GM19395 (cell line): ENCODE measurements around the gene SMYD2.

Experiments
- ATAC-seq: cut with Tn5 transposase; IDR thresholded peaks from one replicate; pipeline ENCODE4 v1.9.1; 2021; ENCODE audit warnings: mild to moderate bottlenecking, moderate library complexity; ENCODE audit not compliant: unreplicated experiment

The SMYD2 gene

DNA sequence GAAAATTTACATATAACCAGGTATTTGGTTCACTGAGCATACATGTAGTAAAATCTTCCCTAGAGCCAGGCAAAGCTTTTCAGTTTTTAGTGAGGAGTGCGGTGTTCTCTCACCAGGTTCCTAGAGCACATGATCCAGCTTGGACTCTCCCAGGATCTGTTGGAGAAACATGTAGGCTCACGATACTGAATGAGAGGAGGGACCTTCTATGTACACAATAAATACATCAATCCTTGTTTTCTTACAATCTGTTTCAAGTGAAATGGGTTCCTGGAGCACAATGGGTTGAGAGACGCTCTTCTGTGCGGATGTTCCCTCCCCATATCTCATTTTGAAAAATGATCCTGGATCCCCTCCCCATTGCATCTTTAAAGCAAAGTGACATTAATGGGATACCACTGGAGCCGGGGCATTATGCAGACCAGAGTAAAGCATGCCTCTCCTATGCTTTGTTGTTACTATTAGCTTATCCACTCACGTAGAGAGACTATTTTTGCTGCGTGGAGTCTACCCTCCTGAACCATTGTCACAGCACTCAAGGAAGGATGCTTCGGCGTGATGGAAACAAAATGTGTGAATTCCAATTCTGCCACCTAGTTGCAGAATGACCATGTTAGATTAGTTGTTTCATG is 19.3 kb downstream of the SMYD2 start:
- ATAC-seq = no peak

DNA sequence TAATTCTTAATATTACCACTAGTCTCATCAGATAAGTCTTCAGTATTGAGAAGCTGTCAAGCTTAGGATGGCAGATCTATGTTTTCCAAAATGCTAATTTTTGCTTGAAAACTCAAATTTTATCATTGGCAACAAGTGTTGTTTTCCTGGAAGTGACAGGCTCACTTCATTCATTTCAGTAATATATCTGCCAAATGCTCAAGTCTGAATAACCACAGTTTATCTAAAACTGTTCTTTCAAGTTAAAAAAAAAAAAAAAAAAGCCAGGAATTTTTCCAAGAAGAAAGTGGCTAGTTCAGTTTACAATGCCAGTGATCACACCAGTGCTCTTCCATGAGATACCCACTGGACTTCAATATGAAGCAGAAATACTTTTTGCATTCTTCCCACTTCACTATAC is 20.6 kb downstream of the SMYD2 start:
- no peak for ATAC-seq

DNA sequence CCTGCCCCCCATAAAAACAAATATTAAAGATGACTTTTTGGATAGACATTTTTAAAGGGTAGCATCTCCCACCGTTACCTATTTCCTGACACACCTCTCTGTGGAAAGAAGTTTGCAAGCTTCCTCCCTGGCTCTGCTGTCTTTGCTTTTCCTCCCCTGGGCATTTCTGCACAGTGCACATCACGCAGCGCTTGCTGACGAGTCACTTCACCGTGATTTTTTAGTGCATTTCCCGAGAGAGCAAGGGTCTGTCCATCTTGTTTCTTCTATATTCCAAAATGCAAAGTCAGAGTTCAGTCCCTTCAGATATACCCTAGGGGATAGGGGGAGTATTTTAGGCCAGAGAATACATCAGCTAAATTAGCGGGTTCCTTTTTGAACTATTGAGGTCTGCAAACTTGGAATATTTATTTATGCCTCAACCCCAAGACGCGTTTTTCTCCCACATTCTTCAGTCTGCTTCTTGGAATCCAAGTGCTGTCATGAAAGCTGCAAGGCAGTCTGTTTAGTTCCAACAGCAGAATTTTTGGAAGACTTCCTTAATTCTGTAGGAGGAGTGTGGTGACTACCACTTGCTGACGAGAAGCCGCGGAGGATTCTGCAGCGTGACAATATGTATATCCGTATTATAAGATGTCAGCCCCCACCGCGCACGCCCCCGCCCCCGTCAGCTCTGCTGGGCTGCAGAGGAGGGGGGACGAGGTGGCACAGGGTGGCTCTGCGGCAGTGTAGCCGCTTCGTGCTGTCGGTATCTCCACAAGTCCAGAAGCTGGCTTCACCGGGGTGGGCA is 22.4 kb downstream of the SMYD2 start:
- no peak for ATAC-seq

DNA sequence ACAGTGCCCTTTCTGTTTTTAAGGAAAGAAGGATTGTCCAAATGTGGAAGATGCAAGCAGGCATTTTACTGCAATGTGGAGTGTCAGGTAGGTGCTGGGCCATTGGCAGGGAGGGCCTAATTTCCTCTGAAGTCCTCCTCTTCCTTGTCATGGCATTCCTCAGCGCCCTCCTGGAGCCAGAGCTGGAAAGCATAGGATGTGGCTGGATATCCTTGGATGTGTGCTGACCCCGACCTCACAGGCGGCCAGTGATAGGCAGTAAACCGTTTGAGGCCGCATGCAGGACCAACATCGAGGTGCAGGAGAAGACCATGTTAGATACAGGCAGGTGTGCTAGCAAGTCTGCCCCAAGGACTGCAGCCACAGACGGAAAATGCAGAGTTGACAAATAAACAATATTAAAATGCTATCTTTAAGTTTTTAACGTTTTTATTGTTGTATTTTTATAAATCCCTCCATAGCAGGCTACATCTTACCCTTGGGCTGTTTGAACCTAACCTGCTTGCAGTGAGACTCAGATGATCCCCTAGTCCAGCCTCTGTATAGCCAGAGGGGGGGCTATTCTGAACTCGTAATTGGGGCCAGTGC is 24.3 kb downstream of the SMYD2 start:
- no peak for ATAC-seq

DNA sequence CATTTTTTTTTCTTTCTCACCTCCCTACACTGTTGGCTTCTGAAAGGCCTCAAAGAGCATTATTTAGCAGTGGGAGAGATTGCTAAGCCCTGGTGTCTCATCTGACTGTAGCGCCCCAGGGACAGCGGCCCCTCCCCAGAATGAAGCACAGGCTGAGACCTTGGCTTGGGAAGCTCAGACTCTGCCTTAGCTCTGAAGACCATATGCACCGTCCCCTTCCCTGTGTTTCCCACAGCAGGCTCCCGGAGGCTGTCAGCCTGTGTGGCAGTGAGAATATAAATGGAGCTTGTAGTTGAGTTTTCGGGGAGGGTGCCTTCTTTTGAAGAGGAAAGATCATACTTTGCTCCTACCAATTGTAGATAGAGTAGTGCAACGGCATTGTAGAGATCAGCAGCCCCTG is 25.3 kb downstream of the SMYD2 start:
- no peak for ATAC-seq

DNA sequence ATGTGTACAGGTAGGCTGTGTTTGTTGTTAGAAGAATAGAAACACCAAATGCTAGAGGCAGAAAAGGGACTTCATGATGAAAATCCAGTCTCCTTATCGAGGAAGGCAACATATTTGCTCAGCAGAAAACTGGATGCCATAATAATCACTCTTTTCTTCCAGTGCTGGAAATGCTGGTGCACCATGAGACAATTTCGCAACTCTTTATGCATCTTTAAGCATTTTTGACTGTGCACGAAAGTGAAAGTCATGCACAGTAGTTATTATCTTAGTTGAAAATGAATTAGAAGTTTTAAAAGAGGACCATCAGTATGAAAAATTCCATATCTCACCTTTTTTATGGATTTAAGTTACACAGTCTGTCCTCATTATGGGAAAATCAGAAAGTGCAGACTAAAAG is 29.1 kb downstream of the SMYD2 start:
- peak; percentile 75 for ATAC-seq

DNA sequence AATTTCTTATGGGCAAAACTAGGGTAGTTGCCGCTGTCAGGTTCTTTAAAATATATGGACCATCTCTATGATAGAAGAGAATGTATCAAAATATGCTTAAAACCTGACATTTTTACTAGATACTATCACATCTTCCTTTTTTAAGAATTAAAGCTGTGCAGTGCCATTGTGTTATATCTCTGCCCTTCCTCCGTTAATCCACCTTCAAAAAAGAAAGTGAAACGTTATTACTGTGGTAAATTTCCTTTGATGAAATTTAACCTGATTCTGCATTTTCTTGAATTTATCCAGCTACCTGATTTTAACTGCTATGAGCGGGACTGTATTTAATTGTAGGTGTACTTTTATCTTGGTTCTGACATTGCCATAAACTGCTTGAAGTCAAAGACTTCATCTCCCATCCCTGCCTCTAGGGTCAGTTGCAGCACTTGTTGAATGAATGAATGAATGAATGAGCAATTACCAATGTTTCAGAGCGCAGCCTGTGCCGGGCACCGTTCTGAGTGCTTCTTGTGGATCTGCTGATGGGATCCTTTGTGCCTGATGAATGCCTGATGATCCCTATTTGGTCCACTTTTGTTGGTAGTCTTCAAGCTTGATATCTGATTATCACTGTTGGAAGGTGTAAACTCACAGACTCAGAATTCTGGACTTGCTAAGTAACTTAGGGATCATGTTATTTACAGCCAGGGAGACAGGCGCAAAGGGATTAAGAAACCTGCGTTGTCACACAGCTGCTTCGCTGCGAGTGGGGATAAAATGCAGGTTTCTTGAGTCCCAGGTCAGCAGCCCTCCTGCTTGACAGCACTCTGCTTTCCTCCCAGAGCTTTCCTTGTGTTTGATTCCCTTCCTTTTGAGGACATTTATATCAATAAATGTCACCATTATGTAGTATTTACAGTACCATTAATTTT is 30.1 kb downstream of the SMYD2 start:
- ATAC-seq = no peak

DNA sequence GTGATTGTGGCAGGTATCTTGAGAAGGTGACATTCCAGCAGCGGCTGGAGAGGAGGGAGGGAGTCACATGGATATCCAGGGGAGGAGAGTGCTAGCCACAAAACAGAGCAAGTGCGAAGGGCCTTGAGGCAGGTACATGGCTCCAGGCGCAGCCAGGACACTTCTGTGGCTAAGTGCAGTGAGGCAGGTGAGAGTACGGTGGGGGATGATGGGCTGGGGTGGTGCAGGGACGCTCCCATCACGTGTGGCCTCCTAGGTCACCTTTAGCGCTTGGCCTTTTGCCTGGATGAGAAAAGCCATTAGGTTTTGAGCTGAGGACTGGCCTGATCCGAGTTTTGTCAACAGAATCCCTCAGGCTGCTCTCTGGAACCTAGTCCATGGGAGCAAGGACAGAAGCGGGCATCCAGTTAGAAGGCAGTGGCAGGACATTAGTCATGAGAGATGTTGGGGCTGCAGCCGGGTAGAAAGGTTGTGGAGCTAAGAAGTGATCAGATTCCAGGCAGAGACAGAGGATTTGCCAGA is 31.6 kb downstream of the SMYD2 start:
- ATAC-seq = no peak

DNA sequence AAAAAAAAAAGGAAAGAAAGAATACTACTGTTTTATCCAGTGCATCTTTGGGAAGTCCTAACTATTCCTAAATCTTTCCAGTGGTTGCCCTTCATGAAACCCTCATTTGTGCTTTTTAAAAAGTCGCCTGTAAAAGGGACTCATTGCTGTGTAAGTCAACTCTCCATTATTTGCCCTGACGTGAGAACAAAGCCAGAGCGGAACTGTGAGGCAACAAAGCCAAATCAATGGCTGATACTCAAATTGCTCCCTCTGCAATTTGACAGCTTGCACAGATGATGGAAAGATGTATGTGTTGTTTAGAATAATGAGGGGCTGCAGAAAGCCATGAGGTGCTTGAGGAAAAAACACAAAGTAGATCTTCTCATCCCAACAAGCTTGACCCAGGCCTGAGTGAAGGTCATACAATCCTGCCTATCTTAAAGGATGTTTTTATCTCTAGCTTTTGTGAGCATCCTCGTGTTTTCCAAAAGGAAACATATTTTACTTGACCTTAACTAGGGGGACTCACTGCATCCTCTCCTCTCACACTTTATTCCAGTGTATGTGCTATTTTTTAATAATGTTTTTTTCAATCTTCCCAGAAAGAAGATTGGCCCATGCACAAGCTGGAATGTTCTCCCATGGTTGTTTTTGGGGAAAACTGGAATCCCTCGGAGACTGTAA is 33.4 kb downstream of the SMYD2 start:
- ATAC-seq = no peak

DNA sequence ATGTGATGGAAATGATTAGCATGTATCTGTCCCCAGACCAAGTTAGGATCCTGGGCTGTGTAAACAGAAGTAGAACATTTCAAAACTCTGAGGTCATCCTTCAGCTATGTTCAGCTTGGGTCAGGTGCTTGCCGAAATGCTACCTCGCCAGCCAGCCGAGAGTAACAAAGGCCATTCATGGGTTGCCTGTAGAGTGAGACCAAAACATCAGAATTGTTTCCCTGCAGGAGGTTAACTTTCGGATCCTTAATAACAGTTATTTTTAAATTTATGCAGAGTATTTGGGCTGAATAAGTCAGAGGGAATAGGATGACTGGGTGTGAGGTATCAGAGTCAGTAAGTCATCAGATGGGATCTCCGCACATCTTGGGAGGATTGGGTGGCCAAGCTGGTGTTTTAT is 35.6 kb downstream of the SMYD2 start:
- ATAC-seq = no peak

DNA sequence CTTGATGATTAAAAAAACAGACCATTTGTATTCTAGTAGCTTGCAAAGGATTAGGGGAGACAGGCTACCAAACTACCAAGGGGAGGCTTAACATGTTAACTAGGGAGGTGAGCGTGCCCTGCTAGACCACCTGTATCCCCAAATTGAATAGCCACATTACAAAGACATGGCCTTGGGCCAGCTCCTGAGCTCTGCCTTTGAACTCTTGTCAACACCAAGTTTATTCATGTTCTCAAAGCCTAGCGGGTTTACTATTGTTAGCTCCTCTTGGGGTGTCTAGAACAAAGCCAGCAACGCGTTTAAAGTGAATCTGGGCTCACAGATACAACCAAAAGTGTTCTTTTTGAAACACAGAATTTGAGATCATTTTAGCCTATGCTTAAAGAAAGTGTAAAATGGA is 36.3 kb downstream of the SMYD2 start:
- no peak for ATAC-seq

DNA sequence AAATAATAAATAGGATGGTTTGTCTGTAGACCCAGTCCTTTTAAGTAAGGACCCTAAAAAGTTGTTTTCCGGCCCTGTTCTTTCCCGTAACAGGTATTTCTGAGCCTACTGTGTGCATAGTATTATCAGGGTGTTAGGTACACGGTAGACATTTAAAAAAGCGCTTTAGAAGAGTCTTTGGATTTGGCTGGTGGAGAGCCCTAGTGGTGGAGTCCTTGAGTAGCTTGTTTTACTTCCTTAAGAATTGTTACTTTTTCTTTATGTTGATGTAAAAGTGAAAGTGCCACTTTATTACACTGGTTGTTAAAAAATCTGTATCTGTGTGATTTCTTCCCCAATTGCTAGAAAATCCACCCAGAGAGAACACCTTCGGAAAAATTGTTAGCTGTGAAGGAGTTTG is 36.8 kb downstream of the SMYD2 start:
- no peak for ATAC-seq

DNA sequence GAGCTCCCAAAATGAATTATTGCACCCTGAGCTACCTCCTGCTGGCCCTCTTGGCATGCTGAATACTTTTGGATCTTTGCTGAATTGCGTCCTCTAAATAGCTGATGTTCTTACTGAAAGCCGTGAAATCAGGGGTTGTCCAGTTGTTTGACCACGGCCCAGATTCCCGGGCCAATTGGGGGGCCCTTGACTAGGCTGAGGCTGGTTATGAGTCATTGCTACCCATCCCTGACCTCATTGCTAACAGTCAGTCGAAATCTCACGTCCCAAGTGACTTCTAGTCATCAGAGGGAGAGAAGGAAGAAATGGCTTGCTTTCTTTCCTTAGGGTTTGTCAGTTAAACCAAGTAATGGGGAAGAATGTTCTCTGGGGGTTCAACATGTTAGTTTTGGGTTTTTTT is 37.4 kb downstream of the SMYD2 start:
- ATAC-seq = no peak

DNA sequence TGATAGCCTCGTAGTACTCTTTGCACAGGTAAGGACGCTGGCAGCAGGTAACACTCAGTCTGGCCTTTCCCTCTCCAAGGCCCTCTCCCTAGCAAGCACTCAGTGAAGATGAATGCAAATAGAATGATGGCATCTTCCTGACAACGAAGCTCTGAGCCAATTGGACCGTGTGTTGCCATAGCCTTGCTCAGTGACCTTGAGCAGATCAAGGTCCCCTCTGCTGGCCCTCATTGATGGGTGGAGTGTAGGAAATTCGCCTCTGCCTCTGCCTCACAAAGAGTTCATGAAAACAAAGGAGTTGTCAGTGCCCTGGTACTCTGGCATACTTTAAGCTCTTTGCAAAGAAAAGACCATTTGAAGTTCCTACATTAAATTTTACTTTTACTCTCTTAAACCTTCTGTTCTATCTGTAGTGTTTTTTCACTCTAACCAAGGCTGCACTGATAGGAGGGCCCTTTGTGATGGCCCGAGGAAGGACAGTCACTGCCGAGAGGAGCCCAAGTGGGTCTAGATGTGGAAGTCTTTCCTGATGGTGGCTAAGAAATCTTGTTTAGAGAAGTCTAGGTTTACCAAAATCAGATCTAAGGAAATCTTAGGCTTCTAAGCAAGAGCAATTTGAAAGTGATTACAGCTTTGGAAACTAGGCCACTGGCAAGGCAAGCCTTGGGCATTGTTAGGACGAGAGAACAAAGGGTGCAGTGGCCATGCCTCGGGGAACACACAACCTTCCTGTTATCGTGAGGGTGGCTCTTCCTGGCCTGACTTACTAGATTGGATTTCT is 38.2 kb downstream of the SMYD2 start:
- no peak for ATAC-seq

DNA sequence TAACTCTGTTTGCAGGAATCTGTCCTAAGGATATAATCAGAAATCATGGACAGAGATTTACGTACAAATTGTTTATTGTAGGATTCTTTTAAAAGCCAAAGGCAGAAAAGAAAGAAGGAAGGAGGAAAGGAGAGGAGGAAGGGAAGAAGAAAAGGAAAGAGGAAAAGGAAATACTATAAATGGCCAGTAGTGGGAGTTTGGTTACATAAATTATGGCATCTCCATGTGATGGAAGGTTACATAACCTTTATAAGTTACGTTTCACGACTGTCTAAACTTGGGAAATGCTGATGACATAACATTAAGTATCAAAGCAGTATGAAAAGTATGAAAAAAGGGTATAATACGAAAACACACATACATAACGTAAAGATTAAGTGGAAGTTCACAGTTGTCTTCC is 39.0 kb downstream of the SMYD2 start:
- no peak for ATAC-seq

DNA sequence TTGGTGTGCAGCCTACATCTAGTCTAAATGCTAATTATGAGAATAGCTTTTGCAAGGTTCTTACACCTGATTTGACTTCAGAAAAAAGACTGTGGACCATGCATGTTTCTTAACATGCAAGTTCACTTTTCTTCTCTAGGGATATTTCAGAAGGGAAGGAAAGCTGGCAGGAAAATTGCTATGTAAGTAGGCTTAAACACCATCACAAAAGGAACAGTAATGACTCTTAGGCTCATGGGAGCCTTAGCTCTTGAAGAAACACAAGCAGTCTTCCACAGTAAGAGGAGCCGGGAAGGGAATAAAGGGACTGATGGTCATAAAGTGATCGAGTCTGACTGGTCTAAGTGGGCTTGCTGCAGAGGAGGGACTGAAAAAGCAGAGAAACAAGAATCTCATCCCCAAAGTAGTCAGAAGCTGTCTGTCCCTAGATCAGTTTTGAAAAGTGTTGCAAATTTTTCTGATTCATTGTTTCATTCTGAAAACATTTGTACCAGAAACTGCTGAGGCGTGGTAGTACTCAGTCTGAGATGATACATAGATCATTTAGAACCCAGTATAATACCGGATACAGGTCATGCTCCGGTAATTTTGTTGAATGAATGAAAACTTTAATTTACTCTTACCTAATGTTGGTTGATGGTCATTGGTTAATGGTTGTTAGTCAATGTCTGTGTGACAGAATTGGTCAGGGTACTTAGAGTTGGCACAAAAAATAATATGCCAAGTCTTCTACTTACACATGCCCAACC is 40.9 kb downstream of the SMYD2 start:
- ATAC-seq = peak; percentile 75

DNA sequence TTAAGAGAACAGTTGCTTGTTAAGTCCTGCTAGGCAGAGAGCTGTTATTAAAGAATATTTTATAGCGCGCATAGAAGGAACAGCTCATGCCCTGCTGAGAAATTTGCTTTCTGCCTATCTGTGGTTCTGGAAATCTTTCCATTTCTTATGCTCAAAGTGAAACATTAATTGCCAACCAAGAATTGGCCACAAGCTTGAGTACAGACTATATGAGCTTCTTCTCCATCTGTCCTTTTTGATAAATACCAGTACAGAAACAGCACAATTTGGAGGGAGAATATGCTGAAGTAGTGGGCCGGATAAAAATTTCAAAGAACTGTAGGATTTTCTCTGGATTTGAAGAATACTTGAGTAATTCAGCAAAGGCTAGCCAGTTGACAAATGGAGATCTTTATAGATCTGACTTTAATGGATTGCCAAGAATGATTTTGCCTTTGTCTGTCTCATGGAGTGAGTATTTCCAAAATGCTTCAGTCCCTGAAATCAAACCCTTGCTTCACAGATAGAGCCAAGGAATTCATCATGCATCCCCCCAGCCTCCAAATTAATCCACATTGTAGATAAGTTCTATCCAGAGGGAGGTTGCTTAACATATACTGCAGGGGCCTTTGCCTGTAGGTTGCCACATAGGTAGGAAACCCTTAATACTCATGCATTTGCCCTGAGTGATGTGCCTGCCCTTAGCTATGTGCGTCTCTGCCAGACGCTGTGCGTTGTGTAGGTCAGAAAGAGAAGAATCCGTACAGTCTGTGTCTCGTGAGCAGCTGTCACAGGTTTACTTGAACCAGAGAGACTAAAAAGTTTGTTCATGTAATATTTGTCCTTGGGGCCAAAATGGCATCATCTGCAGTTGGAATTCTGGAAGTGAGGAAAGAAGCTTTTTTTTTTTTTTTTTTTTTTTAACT is 44.2 kb downstream of the SMYD2 start:
- ATAC-seq = no peak

DNA sequence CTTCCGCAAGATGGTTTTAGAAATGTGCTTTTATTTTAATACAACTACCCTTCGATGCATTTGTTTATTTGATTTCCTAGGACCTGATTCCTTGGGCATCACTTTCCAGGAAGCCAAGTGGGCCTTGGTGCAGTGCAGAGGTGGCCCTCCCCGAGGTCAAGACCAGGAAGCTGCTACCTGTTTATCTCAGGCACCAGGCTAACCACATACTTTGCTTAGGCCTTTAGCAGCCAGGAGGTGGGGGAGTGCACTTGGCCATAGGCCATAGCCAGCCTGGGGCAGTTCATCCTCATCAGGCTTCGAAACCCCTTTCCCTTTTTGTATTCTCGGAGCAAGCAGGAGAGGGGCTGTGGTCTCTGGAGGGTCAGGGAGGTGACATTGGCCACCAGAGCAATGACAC is 45.4 kb downstream of the SMYD2 start:
- no peak for ATAC-seq
